ENCODE results near the gene SIPA1L3.

Gene SIPA1L3

GRCh38 chr19:38202504-38202903 is 295.5 kb downstream of the SIPA1L3 start:
- no peak for DNase-seq

GRCh38 chr19:38203197-38203596 is 296.2 kb downstream of the SIPA1L3 start:
- no peak for DNase-seq

GRCh38 chr19:38204096-38204495 is 297.1 kb downstream of the SIPA1L3 start:
- no peak for DNase-seq

- no peak for DNase-seq
Measured at GRCh38 chr19:38204728-38205127, 297.7 kb downstream of the SIPA1L3 start.

- no peak for DNase-seq
Measured at GRCh38 chr19:38206006-38206745, 299.2 kb downstream of the SIPA1L3 start.

GRCh38 chr19:38206928-38207327 is 299.9 kb downstream of the SIPA1L3 start:
- DNase-seq = no peak

GRCh38 chr19:38207543-38207942 is 300.5 kb downstream of the SIPA1L3 start:
- no peak for DNase-seq

GRCh38 chr19:38208571-38208970 is 301.6 kb downstream of the SIPA1L3 start:
- no peak for DNase-seq

GRCh38 chr19:38209152-38209551 is 302.1 kb downstream of the SIPA1L3 start:
- DNase-seq = no peak

- no peak for DNase-seq
Measured at GRCh38 chr19:38209671-38210457, 302.9 kb downstream of the SIPA1L3 start.

GRCh38 chr19:38210458-38210987 is 303.5 kb downstream of the SIPA1L3 start:
- no peak for DNase-seq

- no peak for DNase-seq
Measured at GRCh38 chr19:38211151-38211591, 304.2 kb downstream of the SIPA1L3 start.

GRCh38 chr19:38211766-38212165 is 304.8 kb downstream of the SIPA1L3 start:
- DNase-seq = no peak

GRCh38 chr19:38213469-38213868 is 306.5 kb downstream of the SIPA1L3 start:
- no peak for DNase-seq

GRCh38 chr19:38213911-38214625 is 307.1 kb downstream of the SIPA1L3 start:
- DNase-seq = peak in 1 of 2 experiments; percentile 60

GRCh38 chr19:38216785-38217641 is 310.0 kb downstream of the SIPA1L3 start:
- DNase-seq = no peak

GRCh38 chr19:38218204-38218603 is 311.2 kb downstream of the SIPA1L3 start:
- no peak for DNase-seq

GRCh38 chr19:38219221-38219620 is 312.2 kb downstream of the SIPA1L3 start:
- no peak for DNase-seq

- DNase-seq = no peak
Measured at GRCh38 chr19:38221421-38221820, 314.4 kb downstream of the SIPA1L3 start.

- no peak for DNase-seq
Measured at GRCh38 chr19:38221919-38222830, 315.2 kb downstream of the SIPA1L3 start.

GRCh38 chr19:38223119-38223523 is 316.1 kb downstream of the SIPA1L3 start:
- DNase-seq = no peak

Measured in SW 1271 (cell line).